Fibroblast of skin of left biceps (primary cell): Measurements from ENCODE around the gene AACS.

Experiments used
- DNase-seq, 2 experiments: peaks; one replicate each; pipeline ENCODE4 v3.0.0-alpha.2; 2013; ENCODE audit warnings: low read depth in 2 of 2

AACS gene

DNA sequence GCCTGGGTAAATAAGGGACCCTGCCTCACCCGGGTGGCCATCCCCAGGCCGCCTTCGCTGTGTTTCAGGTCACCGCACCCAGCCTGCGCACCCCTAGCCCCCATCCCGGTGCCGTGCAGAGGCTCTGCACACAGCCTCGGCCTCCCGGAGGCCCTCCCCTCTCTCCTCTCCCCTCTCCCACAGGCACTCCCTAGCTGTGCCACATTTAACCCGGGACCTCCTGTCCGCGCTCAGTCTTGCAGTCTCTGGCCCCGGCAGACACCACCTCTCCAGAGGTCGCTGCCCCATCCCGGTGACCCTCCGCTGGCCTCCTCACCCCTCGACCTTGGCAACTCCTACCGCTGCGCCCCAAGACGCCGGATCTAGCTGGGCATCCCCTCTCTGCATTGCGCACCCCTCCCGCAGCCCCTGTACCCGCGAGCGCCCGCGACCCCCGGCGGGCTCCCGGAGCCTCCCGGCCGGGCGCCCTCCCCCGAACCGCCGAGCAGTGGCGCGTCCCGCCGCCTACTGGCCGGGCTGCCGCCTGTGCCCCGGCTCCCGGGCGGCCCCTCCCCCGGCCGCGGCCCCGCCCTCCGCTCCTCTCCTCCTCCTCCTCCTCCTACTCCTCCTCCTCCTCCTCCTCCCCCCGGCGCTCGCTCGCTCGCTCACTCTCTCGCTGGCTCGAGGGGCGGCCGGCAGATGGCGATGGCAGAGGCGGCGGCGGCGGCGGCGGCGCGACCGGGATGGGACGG lies 120.7 kb downstream of the AACS start, which contains the start of gene TMEM132B:
TMEM132B (plus strand) TSS at position 647 of the 731 bp plus-strand sequence.
- peak; percentile 33 to 42 for DNase-seq

GRCh38 chr12:125186471-125187147 lies 121.4 kb downstream of the AACS start:
- DNase-seq = no peak

DNA sequence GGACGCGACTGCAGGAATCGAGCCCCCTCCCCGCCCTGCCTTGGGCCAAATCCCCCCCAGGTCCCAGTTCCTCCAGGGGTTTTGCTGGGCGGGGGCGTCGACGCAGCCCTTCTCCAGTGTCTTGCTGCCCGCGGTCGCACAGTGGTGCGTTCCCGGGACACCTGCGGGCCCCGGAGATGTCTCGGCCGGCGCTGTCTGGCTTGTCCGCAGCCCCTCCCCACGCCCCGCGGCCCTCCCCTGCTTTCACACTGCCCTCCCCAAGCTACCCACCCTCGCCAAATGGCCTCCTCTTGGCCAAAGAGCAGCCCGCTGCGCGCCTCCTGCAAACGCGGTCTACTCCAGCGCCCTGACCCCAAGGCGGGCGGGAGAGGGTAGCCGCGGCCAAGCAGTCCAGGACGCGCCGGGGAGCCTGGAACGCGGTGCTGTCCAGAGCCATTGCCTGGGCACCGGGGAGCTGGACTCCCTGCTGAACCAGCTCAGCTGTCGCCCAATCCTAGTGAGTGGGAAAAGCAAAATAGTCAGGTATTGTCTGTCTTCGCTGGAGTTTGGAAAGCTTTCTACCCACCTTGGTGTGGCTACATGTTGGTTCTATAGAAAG lies 122.0 kb downstream of the AACS start:
- no peak for DNase-seq

- DNase-seq = no peak
These were observed 122.8 kb downstream of the AACS start for GRCh38 chr12:125187780-125188741.

- no peak for DNase-seq
These were observed 123.8 kb downstream of the AACS start for GRCh38 chr12:125189015-125189414.

DNA sequence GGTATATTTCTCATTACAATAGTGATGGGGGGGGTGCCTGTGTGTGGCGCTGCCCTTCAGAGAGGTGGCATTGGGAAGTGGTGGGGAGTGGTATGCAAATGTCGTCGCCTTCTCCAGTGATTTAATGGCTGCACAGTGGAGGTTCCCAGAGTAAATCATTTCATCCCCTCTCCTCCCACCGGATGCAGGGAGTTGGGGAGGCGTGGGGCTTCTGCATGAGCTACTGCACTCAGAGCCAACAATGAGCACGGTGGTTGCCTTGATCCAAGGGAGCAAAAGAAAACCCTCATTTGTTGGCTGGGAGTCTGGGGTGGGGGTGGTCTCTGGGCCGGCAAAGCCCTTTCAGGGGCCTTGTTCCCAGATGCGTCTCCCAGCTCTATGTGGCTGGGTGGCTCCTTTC lies 124.3 kb downstream of the AACS start:
- no peak for DNase-seq

DNA sequence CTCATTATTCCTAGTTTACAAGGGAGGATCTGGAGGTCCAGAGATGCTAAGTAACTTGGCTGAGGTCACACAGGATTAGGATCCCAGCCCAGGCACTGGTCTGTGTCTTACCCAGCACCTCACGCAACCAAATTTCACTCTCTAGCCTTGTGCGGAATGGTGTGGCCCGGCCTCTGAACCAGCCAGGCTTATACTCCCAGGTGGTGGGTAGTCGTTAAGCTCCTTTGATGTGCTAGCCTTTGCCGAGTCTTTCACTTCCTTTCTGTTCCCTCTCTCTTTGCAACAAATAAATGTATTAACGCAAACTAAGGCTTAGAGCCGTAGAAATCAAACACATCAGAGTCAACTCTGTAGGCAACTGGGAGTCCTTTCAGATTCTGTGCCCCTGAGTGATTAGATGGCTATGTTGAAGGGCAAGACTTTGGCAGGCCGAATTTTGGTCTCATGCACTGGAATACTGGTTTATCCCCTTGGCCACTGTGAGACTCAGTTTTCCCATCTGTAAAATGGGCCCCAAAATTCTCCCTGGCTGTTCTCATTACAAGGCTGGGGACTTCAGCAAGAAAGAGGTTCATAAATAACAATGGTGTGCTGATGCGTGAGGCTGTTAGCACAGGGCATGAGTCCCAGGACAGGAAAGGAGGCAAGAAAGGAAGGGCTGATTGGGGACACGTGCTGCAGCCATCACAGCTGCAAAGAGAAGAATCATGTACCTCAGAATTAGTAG lies 126.3 kb downstream of the AACS start:
- DNase-seq = no peak

GRCh38 chr12:125192690-125193221 lies 127.5 kb downstream of the AACS start:
- DNase-seq = no peak
